ENCODE results near the gene SRSF10. TPM values are rescaled to one million over a fixed set of nuclear protein-coding genes. Genes with fewer than 3 reads are reported as not detected.
A peak's percentile ranks its signal among the peaks of the same experiment; 100 is the strongest.

Gene SRSF10
- total and polyA plus RNA-seq, 9 of the 15 experiments (the other 6 are each of a cell fraction or from before 2014, with no cell fraction given): 154 to 264 (median 205) TPM

DNA sequence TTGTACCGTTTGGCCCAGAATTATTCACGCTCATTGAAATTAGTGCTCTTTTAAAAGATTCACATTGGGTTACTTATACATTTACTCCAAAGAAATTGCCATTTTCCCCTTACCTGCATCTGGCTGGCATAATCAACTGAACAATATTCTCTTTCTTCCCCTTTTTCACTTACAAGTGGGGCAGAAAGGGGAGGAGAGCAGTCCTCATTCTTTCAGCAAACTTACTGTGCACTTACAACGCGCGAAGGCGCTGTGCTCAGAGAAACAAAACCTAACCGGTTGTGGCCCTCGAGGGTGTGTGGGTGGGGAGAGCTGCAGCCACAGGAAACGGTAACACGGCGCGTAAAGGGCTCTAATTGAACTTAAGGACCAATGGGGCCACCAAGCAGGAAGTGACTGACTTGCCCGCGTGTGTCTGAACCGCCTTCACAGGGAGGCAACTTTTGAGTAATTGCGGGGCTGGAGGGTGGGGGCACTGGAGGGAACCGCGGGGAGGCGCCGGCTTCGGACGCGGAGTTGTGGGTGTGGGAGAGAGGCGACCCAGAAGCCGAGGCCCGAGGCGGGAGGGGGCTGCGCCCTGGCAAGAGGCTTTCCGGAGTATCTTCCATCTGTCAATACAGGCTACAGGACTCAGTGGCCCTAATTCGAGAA is 21.2 kb downstream of the SRSF10 start (continued):
- TF ChIP-seq, protein P1, sequence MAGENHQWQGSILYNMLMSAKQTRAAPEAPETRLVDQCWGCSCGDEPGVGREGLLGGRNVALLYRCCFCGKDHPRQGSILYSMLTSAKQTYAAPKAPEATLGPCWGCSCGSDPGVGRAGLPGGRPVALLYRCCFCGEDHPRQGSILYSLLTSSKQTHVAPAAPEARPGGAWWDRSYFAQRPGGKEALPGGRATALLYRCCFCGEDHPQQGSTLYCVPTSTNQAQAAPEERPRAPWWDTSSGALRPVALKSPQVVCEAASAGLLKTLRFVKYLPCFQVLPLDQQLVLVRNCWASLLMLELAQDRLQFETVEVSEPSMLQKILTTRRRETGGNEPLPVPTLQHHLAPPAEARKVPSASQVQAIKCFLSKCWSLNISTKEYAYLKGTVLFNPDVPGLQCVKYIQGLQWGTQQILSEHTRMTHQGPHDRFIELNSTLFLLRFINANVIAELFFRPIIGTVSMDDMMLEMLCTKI (IDR thresholded peaks at IDR 0.05; ENCODE audit: partially characterized antibody): no peak
- TF ChIP-seq MBD1 (CRISPR knock-in tag; IDR thresholded peaks at IDR 0.05) (no peak), BRD9 (IDR thresholded peaks at IDR 0.05; ENCODE audit: low read depth, partially characterized antibody) (peak; percentile 54), THRAP3 (IDR thresholded peaks at IDR 0.05; ENCODE audit: borderline replicate concordance) (no peak; the same call in 1 of the 2 replicates), RAD51 (IDR thresholded peaks at IDR 0.05; ENCODE audit: borderline replicate concordance, low read depth) (no peak; the same call in 1 of the 2 replicates), IRF2 (CRISPR knock-in tag; IDR thresholded peaks at IDR 0.05) (no peak), PRPF4 (IDR thresholded peaks at IDR 0.05; ENCODE audit: insufficient read depth, low read depth, low read length, poor library complexity, severe bottlenecking) (no peak), HIVEP1 (CRISPR knock-in tag; IDR thresholded peaks at IDR 0.05) (no peak), ATF6 (CRISPR knock-in tag; IDR thresholded peaks at IDR 0.05) (no peak), EGR1 (conservative IDR thresholded peaks at IDR 0.05) (peak; percentile 93), TAF9B (IDR thresholded peaks at IDR 0.05; ENCODE audit: partially characterized antibody) (peak; percentile 9), MCM2 (IDR thresholded peaks at IDR 0.05; ENCODE audit: low read depth) (no peak), ZNF431 (CRISPR knock-in tag; IDR thresholded peaks at IDR 0.05) (no peak; the same call in 1 of the 2 replicates), GTF2B (IDR thresholded peaks at IDR 0.05; ENCODE audit: extremely low read depth, insufficient read length) (no peak), LARP7 (IDR thresholded peaks at IDR 0.05) (peak; percentile 71; the same call in 1 of the 2 replicates), CCNT2 (IDR thresholded peaks at IDR 0.05; ENCODE audit: borderline replicate concordance, extremely low read depth, insufficient read length, low read depth, low read length) (no peak), HDGF (IDR thresholded peaks at IDR 0.05) (no peak)
- TF ChIP-seq, protein P2, sequence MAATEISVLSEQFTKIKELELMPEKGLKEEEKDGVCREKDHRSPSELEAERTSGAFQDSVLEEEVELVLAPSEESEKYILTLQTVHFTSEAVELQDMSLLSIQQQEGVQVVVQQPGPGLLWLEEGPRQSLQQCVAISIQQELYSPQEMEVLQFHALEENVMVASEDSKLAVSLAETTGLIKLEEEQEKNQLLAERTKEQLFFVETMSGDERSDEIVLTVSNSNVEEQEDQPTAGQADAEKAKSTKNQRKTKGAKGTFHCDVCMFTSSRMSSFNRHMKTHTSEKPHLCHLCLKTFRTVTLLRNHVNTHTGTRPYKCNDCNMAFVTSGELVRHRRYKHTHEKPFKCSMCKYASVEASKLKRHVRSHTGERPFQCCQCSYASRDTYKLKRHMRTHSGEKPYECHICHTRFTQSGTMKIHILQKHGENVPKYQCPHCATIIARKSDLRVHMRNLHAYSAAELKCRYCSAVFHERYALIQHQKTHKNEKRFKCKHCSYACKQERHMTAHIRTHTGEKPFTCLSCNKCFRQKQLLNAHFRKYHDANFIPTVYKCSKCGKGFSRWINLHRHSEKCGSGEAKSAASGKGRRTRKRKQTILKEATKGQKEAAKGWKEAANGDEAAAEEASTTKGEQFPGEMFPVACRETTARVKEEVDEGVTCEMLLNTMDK (IDR thresholded peaks at IDR 0.05; ENCODE audit: borderline replicate concordance, insufficient read depth, low read depth, low read length, poor library complexity, severe bottlenecking): no peak
- TF ChIP-seq, protein P3, sequence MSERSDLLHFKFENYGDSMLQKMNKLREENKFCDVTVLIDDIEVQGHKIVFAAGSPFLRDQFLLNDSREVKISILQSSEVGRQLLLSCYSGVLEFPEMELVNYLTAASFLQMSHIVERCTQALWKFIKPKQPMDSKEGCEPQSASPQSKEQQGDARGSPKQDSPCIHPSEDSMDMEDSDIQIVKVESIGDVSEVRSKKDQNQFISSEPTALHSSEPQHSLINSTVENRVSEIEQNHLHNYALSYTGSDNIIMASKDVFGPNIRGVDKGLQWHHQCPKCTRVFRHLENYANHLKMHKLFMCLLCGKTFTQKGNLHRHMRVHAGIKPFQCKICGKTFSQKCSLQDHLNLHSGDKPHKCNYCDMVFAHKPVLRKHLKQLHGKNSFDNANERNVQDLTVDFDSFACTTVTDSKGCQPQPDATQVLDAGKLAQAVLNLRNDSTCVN (CRISPR knock-in tag; IDR thresholded peaks at IDR 0.05): no peak

Data from K562 (cell line).